Measurements from ENCODE around the gene HCRTR1.

DNA sequence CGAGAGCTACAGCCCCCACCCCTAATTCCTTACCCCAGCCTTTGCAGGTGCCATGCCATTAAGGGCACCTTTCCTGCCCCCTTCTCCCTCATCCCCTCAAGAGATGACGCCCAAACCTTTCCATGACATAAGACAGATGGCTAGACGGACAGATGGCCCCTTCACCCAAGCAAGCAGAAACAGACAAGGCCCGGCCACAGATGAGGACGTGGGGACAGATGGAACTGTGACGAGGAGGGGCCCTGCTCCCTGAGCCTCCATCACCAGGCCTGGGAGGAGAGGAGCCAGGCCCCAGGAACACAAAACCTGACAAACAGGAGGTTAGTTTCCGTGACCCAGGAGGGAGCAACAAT, 51.9 kb downstream of the HCRTR1 start:
- TF ChIP-seq, protein P1, sequence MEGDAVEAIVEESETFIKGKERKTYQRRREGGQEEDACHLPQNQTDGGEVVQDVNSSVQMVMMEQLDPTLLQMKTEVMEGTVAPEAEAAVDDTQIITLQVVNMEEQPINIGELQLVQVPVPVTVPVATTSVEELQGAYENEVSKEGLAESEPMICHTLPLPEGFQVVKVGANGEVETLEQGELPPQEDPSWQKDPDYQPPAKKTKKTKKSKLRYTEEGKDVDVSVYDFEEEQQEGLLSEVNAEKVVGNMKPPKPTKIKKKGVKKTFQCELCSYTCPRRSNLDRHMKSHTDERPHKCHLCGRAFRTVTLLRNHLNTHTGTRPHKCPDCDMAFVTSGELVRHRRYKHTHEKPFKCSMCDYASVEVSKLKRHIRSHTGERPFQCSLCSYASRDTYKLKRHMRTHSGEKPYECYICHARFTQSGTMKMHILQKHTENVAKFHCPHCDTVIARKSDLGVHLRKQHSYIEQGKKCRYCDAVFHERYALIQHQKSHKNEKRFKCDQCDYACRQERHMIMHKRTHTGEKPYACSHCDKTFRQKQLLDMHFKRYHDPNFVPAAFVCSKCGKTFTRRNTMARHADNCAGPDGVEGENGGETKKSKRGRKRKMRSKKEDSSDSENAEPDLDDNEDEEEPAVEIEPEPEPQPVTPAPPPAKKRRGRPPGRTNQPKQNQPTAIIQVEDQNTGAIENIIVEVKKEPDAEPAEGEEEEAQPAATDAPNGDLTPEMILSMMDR (conservative IDR thresholded peaks at IDR 0.05): no peak
- no peak for TF ChIP-seq EZH2 (IDR thresholded peaks at IDR 0.05; ENCODE audit: low read depth)
